NCI-H1092 treated with DMSO at 0.1 percent for 48 hours (cell line): Measurements from ENCODE around the gene FHAD1.

ENCODE experiments used
- DNase-seq: peaks from one replicate; lab custom pipeline; 2025; lab: John Stamatoyannopoulos, UW

The FHAD1 gene

DNA sequence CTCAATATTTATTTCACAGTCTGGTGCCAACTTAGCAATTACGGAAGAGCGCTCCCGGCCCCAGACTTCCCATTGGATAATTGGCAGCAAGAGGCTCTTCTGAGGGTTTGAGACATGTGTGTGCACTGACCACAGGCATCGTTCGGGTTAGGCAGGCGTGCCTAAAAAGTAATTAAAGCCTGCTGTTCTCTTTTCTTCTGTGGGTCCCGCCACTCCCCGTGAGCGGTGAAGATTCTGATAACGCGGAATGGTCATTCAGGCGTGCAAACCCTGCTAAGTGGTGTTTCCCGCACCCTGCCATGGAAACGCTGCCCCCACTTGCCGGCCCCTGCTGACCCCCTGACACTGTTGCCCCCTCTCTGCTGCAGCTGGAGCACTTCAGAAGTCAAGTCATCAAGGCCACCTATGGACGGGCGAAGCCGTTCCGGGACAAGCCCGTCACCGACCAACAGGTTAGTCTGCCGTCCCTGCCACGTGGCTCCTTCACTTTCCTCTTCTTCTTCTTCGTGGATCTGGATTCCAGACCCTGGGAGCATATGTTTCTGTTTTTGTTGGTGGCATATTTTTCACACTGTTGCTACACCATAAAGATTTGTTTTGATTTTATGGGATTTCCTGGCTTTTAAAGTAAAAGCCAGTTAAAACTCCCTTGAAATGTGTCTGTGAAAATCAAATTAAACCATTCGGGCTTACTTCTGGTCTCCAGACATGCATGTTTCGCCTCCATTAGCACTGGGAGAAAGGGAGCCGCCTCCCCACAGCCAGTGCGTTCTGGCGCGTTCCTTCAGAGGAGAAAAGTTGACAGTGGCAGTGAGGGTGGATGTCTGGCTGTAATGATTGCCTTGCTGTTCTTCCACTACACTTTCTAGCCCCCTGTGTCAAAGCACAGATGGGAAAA is 79.9 kb downstream of the FHAD1 start:
- peak; percentile 66 for DNase-seq

DNA sequence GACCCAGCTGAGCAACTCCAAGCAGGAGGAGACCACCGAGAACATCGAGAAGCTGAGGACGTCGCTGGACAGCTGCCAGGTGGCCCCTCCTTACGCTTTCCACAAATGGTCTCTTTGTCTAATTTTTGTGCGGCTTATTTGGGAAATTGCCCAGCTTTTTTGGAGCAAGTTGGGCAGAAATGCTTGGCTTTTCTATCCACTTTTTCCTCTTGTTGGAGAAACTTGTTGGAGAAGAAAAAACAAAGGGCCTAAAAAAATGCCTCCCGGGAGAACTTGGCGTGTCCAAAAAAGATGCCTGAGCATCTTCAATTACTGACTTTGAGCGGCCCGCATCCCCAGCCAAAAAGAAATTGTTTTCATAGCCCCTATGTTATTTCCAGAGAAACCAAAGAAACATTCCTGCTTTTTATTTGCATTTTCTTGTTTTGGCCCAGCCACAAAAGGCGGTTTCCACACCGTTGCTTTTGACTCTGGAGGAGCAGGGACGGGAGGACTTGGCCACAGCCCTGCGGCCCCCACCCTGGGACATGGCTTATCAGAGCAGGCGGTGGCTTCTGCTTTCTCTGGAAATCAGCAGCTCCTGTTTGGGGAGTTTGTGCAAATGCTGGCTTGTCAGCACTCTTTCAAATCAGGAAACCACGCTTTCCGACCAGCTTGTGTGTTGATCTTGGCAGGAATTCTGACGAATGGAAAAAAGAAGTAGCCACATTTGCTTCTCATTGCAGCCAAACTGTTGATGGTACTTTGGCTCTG is 81.5 kb downstream of the FHAD1 start:
- DNase-seq: peak; percentile 26

DNA sequence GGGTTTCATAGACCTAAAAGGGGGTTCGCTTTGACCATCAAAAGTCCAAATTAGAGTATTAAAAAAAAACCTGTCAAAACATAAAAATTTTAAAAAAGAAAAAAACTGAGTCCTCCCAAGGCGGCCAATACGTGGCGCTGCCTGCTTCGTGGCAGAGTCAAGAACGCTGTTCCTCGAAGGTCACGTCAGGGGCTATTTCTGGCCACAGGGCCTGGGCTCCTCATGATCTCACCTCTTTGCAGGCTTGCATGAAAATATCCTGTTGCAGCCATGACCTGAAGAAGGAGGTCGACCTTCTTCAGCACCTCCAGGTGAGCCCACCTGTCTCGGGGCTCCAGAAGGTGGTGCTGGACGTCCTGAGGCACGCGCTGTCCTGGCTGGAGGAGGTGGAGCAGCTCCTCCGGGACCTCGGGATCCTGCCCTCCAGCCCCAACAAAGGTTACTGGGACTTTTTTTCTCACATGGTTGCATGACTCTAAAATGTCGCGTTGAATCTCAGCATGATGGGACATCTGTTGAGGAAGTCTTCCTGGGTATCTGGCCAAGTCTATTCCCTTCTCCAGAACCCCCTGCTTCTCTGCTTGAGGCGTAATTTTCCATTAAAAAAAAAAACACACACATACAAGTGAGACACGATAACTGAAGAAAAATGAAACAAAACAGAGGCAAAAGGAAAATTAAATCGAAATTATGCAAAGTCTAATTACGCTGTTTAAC is 82.2 kb downstream of the FHAD1 start:
- DNase-seq: no peak

DNA sequence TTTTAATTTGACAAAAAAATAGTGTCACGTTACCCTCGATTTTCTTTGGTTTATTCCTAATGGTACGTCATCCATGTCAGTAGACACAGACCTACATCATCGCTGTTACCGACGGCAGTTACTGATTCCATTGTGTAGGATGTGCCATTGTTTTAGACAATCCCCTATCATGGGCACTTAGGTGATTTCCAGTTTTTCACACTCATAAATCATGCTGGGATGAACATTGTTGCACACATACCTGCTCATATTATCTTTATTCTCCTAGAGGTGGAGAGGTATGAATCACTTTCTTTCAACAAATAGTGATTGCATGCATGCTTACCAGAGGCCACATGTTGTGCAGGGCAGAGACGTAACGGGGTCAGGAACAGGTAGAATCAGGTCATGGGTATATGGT is 83.0 kb downstream of the FHAD1 start:
- no peak for DNase-seq

DNA sequence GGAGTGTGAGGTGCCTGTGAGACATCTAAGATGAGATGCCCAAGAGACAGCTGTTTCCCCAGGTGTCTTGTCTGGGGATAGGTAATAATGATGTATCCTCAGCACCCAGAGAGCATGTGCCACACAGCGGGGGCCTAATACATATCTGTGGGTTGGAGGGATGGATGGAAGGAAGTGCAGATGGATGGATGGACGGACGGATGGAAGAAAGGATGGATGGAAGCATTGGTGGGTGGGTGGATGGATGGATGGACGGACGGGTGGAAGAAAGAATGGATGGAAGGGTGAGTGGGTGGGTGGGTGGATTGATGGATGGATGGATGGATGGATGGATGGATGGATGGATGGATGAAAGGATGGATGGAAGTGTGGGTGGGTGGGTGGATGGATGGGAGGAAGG is 84.2 kb downstream of the FHAD1 start:
- no peak for DNase-seq

DNA sequence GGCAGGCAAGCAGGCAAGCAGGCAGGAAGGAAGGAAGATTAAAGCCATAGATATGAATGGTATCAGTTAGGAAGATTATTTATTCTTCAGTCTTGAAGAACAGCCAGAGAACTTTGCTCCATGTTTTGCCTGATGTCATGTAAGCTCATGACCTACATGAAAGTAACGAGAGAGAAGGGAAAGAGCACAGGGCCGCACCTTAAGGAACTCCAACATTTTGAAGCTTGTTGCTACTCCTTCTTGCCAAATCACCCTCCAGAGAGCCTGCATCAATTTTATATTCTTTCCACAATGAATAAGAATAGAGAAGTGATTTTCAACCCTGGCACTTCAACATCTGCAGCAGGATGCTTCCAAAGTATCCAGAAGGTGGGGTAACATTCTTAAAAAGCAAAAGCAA is 84.7 kb downstream of the FHAD1 start:
- no peak for DNase-seq

DNA sequence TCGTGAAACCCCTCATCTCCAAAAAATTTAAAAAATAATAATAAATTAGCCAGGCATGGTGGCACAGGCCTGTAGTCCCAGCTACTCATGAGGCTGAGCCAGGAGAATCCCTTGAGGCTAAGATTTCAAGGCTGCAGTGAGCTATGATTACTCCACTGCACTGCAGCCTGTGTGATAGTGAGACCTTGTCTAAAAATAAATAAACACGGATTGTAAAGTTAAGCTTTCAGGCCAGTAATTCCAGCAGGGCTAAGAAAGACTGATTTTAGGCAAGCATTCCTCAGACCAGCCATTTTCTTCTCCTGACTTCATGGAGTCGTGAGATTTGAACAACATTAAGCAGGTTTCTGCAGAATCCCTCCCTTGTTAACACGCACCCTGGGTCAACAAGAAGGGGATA is 85.5 kb downstream of the FHAD1 start:
- no peak for DNase-seq

DNA sequence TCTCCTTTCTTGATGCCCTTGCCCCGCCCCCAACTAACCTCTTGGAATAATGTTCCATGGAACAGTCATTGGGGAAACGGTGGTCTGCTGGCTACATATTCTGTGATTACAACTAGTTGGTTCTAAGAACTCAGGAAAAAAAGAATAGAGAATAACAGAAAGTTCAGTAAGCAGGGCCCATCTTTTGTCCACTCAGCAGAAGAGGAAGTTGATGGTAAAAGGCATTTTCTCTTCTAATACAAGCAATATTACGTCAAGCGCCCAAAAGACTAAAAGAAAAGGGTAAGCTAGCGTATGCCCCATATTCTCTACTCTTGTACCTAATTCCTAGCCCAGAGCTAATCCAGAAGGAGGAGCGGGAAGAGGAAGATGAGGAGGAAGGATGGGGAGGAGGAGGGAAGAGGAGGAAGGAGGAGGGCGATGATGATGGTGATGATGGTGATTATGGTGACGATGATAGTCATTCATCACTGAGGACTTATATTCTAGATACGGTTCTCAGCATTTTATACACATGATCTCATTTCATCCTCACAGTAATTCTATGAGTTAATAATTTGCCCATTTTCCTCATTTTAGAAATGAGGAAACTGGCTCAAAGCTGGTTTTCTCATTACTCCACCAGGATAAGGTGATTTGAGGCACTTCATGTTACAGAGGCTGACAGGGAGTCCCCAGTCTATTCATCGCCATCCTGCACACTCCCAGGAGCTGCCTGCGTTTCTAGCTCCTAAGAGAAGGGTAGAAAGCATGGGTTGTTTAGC is 86.1 kb downstream of the FHAD1 start:
- no peak for DNase-seq

DNA sequence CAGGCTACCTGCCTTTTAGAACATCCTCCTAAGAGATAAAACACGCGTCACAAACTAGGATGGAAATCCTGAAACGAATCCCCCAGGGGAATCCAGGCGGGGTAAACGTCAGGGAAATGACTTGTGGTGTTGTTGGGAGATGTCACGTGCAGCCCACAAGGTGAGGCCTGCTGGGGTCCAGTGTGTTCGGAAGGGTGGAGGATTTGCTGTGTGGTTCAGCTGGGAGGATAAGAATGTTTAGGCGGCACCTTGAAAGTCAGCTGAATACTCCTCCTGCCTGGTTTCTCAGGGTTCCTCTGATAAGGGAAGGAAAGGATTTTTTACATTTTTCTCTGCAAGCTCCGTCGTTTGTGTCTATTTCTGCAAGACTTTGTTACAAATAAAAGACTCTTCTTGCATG is 88.0 kb downstream of the FHAD1 start:
- DNase-seq: no peak

DNA sequence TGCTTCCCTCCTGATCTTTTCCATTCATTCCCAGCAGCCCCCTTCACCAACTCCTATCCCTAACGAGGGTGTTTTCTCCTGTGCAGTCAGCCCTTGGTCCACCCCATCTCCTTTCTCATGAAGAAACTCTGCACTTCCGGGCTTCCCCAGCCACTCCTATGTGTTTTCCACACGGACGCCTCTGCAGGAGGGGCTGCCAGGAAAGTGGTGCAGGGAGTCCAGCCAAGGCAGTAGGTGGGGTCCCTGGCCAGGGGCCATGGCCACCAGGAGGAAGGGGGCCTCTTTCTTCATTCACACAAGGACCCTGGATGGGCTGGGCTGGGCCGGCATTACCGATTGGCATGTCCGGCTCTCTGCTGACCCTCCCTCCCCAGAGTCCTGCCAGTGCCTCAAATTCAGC is 89.8 kb downstream of the FHAD1 start:
- DNase-seq: no peak

DNA sequence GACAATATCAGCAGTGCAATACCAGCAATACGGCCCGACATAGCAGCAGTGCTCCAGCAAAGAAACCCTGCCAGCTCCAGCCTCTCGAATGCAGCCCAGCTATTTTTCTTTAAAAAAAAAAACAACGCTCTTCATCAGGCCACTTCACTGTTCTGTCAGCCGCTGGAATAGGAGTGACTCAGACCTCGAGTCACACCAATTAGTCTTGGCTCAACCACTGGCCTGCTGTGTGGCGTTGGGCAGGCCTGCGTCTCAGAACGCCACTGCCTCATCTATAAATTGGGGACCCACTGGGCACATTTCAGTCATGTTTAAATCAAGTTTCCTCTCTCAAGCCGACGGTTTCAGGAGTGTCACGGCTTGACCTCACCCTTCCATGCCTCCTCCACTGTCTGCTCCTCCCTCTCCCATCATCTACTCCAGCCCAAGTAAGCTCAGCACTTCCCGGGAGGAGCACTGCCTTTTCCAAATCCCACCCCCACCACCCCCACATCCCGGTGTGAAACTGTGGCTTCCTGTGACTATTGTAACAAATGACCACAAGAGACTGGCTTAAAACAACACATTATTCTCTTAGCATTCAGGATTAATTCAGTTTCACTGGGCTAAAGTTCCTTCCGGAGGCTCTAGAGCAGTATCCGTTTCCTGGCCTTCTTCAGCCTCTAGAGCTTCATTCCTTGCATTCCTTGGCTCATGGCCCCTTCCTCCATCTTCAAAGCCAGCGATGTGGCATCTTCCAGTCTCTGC is 90.8 kb downstream of the FHAD1 start:
- no peak for DNase-seq

DNA sequence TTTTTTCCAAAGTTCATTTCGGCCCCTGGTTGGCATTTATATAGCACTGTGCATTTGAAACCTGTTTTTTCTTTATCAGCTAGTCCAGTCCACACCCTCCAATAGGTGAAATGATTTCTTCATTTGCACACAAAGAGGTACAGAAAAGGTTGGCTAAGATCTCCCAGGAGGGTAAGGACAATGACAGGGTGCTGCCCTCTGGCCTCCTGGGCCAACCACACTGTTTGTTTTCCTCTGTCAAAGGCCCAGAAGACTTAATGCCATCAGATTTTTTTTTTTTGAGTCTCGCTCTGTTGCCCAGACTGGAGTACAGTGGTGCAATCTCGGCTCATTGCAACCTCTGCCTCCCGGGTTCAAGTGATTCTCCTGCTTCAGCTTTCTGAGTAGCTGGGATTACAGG is 92.5 kb downstream of the FHAD1 start:
- no peak for DNase-seq

DNA sequence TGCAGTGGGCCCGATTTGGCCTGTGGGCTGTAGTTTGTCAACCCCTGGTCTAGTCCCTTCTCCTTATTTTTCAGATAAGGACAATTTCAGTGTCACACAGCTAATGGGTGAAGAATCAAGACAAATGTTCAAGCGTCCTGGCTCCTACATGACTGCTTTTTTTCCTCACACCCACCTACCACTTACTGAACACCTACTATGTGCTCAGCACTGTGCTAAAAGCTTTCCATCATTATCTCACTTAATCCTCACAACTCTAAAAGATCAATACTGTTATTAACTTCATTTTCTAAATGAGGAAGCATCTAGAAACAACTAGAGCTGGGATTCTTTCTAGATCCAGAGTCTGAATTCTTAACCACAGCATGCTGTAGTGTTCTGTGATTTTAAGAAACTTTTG is 94.2 kb downstream of the FHAD1 start:
- DNase-seq: no peak

DNA sequence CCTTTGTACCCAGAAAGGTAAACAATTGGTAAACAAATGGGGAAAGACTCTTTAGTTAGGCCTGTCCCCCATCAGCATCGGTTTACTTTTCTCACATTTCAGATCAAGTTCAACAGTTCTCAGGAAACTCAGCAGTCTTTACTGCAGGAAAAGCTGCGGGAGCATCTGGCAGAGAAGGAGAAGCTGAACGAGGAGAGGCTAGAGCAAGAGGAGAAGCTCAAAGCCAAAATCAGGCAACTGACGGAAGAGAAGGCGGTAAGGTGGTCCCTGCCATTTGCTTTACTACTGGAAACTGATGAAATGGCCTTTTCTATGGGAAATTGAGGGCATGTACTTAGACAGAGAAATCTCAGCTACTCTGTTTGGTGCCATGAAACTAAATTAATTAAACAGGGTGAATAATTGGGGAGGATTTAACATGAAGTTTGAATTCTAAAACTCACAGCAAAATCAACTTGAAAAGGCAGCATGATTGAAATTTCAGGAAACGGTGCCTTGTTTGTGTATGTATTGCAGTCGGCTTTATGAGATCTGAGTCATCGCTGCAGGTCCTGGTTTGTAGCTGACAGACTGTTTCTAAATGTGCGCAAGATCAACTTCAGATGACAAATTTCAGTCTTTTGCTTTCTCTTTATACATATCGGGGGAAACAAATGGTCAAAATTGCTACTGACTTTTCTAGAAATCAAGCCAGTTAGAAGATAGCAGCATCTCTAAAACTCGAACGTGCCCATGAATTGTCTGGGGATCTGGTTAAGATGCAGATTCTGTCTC is 94.8 kb downstream of the FHAD1 start:
- DNase-seq: no peak

DNA sequence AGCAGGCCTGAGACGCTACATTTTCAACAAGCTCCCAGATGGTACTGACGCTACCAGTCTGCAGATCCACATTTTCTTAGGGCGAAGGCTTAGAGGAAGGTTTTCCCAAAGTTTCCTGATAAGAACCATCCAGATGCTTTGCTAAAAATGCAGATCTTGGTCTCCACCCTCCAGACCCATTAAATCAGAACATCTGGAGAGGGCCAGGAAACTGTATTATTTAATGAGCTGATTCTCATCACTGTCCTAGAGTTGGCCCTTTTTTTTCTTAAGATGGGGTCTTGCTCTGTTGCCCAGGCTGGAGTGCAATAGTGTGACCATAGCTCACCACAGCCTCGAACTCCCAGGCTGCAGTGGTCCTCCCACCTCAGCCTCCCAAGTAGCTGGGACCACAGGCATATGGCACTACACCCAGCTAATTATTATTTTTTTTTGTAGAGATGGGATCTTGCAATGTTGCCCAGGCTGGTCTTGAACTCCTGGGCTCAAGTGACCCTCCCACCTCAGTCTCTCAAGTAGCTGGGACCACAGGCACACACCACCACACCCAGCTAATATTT is 95.5 kb downstream of the FHAD1 start:
- no peak for DNase-seq

DNA sequence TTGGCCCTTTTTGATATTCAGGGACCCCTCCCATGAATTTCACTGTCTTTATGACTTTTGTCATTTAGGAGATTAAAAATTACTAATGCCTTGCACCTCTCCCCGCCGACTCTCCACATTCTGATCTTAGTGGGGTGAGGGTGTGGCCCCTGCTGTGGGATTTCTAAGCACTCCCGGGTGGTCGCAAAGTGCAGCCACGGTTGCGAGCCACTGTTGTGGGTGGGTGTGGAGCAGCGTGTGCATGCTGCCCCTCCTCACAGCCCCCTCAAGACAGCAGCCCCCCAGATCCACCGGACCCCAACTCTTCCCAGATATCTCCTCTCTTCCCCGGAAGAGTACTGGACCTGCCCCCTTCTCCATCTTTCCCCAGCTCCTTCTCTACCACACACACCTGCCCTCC is 96.1 kb downstream of the FHAD1 start:
- no peak for DNase-seq

DNA sequence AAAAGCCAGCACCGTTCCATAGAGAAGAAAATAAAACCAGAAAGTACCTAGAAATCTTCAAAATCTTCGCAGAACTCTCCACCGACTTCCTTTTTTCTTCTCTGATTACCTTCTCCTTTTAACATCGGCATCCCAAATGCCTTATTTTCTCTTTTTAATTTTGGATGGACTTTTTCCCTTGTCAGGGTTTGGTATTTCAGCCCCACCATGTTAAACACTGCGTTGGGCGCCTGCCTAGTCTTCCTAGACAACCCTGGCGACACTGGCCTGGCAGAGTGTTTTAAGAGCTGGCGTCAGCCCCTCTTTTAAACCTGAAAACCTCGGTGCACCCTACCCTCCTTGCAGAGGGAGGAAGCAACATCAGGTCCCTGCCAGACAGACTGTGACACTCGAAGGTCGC is 96.7 kb downstream of the FHAD1 start:
- DNase-seq: peak; percentile 64

DNA sequence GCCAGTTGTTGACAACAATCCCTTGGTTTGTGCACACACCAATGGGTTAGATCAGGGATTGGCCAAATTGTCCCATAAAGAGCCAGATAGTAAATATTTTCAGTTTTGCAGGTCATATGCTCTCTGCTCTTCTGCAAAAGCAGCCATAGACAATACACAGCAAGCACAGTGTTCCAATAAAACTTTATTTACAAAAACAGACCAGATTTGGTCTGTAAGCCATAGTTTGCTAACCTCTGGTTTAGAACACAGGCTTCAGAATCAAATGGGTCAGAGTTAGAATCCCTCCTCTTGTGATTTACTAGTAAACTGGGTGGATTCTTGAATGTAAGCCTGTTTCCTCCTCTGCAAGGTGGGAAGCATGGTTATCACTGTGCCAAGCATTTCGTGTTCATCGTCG is 97.4 kb downstream of the FHAD1 start:
- DNase-seq: no peak

DNA sequence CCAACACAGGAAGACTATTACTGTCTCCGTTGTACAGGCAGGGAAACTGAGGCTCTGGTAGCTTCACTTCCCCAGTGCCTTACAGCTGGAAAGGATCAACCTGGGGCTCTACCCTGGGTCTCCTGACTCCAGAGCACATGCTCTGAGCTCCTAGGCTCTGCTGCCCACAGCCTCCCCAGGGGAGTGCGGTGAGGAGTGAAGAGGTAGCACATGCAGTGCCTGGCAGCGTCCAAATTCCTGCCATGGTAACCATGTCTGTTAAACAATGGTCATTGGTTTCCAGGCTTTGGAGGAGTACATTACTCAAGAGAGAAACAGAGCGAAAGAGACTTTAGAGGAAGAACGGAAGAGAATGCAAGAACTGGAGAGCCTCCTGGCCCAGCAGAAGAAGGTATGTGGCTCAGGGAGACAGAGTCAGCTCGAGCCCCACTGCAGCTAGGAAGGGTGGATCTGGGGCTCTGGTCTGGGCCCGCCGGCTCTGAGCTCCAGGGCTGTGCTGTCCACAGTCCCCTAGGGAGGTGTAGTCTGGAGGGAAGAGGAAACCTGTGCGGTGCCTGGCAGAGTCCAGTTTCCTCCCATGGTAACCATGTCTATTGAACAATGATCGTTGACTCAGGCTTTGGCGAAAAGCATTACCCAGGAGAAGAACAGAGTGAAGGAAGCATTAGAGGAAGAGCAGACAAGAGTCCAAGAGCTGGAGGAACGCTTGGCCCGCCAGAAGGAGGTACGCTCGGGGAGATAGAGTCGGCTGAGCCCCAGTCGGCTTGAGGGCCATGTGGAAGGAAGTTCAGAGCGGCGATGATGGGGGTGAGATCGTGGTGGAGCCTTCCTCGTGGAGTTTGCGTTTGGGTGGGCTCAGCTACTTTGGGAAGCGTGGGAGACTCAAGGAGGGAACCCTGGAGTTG is 98.0 kb downstream of the FHAD1 start:
- peak; percentile 26 for DNase-seq
